ENCODE results near the gene CCSER2. TPM values are rescaled to one million over a fixed set of nuclear protein-coding genes. Genes with fewer than 3 reads are reported as not detected.
A peak's percentile ranks its signal among the peaks of the same experiment; 100 is the strongest.

CCSER2 gene
- total and polyA plus RNA-seq, 2 experiments from 2014 or later: 30.6 to 76.8 TPM

- no peaks in the 10 kb centered on the region for H3K9me3 ChIP-seq (ENCODE audit: low read depth)
- in situ Hi-C loops (cut with MboI): loop anchor here (10.0 kb wide), 1 partner anchor 1828 kb away; no protein-coding TSS in a partner anchor
- H3K4me1 ChIP-seq (ENCODE audit: insufficient read depth): no peaks in the 10 kb centered on the region
- H3K4me3 ChIP-seq: no peak overlapping the region
- no peaks in the 10 kb centered on the region for H3K9me2 ChIP-seq (ENCODE audit: insufficient read depth)
- DNase-seq: no peak
- no peaks in the 10 kb centered on the region for H4K20me1 ChIP-seq (ENCODE audit: insufficient read depth)
- H3F3A ChIP-seq (ENCODE audit: insufficient read depth): no peaks in the 10 kb centered on the region
- peaks cover 17% of the 10 kb centered on the region for H3K27me3 ChIP-seq (replicated peaks; ENCODE audit: insufficient read depth)
- no peak for TF ChIP-seq EZH2phosphoT487 (IDR thresholded peaks at IDR 0.05; ENCODE audit: insufficient read depth, low read depth)
- TF ChIP-seq EZH2 (IDR thresholded peaks at IDR 0.05; ENCODE audit: insufficient read depth, poor library complexity, severe bottlenecking): no peak
- no peak overlapping the region for H3K27ac ChIP-seq
- H3K4me2 ChIP-seq (ENCODE audit: unreplicated experiment): no peak overlapping the region
- no peak overlapping the region for H2AFZ ChIP-seq
- WGBS, 2 experiments (ENCODE audit: low coverage in 1 of 2, low lambda C conversion rate in 2 of 2, missing lambda C conversion rate in 2 of 2): 47 to 57% methylated on average over 8 of the region's 8 CpGs
- H3K79me2 ChIP-seq (ENCODE audit: insufficient read depth): no peaks in the 10 kb centered on the region
- H3K36me3 ChIP-seq (ENCODE audit: low read depth): no peaks in the 10 kb centered on the region
- no peak overlapping the region for H3K9ac ChIP-seq
Measured at GRCh38 chr10:84546609-84547008, 218.2 kb downstream of the CCSER2 start.

DNA sequence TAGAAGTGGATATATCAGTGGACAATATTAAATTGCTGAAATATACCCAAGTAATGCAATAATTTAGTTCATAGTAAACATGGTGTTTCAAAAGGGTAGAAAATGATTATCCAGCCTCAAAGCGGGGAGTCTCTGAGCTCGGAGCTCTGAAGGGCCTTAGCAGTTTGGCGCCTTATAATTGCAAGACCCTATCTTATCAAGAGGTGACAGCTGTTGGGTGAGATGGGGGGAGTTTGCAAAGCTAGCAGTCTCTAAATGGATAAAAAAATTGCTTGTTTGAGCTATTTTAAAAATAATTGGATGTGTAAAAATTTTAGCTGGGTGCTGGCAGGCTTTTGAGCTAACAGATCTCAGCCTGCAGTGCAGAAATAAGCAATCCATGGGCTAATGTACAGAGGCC, 219.2 kb downstream of the CCSER2 start:
- in situ Hi-C loops (cut with MboI): loop anchor here (10.0 kb wide), 1 partner anchor 1827 kb away; no protein-coding TSS in a partner anchor

GRCh38 chr10:84548869-84549268, 220.5 kb downstream of the CCSER2 start:
- Histone ChIP-seq H3K79me2 (ENCODE audit: insufficient read depth) (no peaks in the 10 kb centered on the region), H4K20me1 (ENCODE audit: insufficient read depth) (no peaks in the 10 kb centered on the region), H3K4me2 (ENCODE audit: unreplicated experiment) (no peak overlapping the region), H3K27me3 (replicated peaks; ENCODE audit: insufficient read depth) (peaks cover 24% of the 10 kb centered on the region), H3K4me1 (ENCODE audit: insufficient read depth) (no peaks in the 10 kb centered on the region), H3K4me3 (no peak overlapping the region), H3K27ac (no peak overlapping the region), H2AFZ (no peak overlapping the region), H3K36me3 (ENCODE audit: low read depth) (no peaks in the 10 kb centered on the region), H3F3A (ENCODE audit: insufficient read depth) (no peaks in the 10 kb centered on the region), H3K9me3 (ENCODE audit: low read depth) (no peaks in the 10 kb centered on the region), H3K9ac (no peak overlapping the region), H3K9me2 (ENCODE audit: insufficient read depth) (no peaks in the 10 kb centered on the region)
- TF ChIP-seq EZH2phosphoT487 (IDR thresholded peaks at IDR 0.05; ENCODE audit: insufficient read depth, low read depth): no peak
- no peak for TF ChIP-seq EZH2 (IDR thresholded peaks at IDR 0.05; ENCODE audit: insufficient read depth, poor library complexity, severe bottlenecking)
- in situ Hi-C loops (cut with MboI): loop anchor here (10.0 kb wide), 1 partner anchor 1826 kb away; no protein-coding TSS in a partner anchor
- peak; percentile 31 for DNase-seq
- WGBS, 2 experiments (ENCODE audit: low coverage in 1 of 2, low lambda C conversion rate in 2 of 2, missing lambda C conversion rate in 2 of 2): 10 to 19% methylated on average over 5 of the region's 5 CpGs

More for the DNA sequence above, 219.2 kb downstream of the CCSER2 start:
- no peaks in the 10 kb centered on the region for H3K9me3 ChIP-seq (ENCODE audit: low read depth)
- no peak overlapping the region for H3K4me3 ChIP-seq
- no peaks in the 10 kb centered on the region for H4K20me1 ChIP-seq (ENCODE audit: insufficient read depth)
- H3F3A ChIP-seq (ENCODE audit: insufficient read depth): no peaks in the 10 kb centered on the region
- H3K36me3 ChIP-seq (ENCODE audit: low read depth): no peaks in the 10 kb centered on the region
- H3K79me2 ChIP-seq (ENCODE audit: insufficient read depth): no peaks in the 10 kb centered on the region
- H2AFZ ChIP-seq: no peak overlapping the region
- H3K27ac ChIP-seq: no peak overlapping the region
- TF ChIP-seq EZH2phosphoT487 (IDR thresholded peaks at IDR 0.05; ENCODE audit: insufficient read depth, low read depth): no peak
- TF ChIP-seq EZH2 (IDR thresholded peaks at IDR 0.05; ENCODE audit: insufficient read depth, poor library complexity, severe bottlenecking): no peak
- 37 to 47% methylated on average over 3 of the region's 3 CpGs for WGBS, 2 experiments (ENCODE audit: low coverage in 1 of 2, low lambda C conversion rate in 2 of 2, missing lambda C conversion rate in 2 of 2)
- no peaks in the 10 kb centered on the region for H3K4me1 ChIP-seq (ENCODE audit: insufficient read depth)
- no peak for DNase-seq
- peaks cover 24% of the 10 kb centered on the region for H3K27me3 ChIP-seq (replicated peaks; ENCODE audit: insufficient read depth)
- H3K9me2 ChIP-seq (ENCODE audit: insufficient read depth): no peaks in the 10 kb centered on the region
- H3K4me2 ChIP-seq (ENCODE audit: unreplicated experiment): no peak overlapping the region
- H3K9ac ChIP-seq: no peak overlapping the region

DNA sequence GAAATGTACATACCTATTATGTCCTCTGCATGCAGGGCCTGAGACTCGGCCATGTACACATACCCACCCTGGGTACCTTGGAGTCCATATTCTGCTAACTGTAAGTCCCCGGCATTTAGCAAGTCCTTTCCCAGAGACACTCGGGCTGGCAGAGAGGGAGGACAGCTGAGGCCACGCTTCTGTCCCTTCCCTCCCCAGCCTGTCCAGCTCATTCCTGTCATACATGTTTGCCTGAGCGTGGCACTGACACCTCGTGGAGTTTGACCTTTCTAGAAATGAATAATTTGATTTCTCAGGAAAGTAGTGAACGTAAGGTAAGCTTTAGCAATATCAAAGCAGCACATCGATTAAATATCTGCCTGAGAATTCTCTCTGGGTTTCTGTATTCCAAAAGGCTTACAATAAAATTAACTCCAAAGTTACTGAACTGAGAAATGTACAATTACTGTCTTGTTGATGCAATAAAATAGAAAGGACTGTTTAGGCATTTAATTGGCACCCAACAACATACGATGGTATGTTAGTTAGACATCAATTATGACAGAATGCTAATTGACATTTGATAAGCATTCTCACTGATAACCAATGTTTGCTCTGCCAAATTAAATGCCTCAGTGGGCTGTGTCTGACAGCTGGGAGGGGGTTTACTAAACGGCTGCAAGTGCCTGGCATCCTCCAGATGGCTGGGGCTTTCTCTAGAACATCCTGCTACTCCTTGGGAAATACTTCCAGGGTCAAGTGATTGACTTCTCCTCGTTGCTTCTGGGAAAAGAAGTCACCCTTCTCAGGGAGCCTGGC, 221.2 kb downstream of the CCSER2 start:
- no peak overlapping the region for H3K27ac ChIP-seq
- in situ Hi-C loops (cut with MboI): loop anchor here (10.0 kb wide), 1 partner anchor 1825 kb away; no protein-coding TSS in a partner anchor
- H3K4me3 ChIP-seq: no peak overlapping the region
- peaks cover 24% of the 10 kb centered on the region for H3K27me3 ChIP-seq (replicated peaks; ENCODE audit: insufficient read depth)
- H3K79me2 ChIP-seq (ENCODE audit: insufficient read depth): no peaks in the 10 kb centered on the region
- H3K9ac ChIP-seq: no peak overlapping the region
- H3K4me2 ChIP-seq (ENCODE audit: unreplicated experiment): no peak overlapping the region
- H3K4me1 ChIP-seq (ENCODE audit: insufficient read depth): no peaks in the 10 kb centered on the region
- DNase-seq: no peak
- no peaks in the 10 kb centered on the region for H3K9me2 ChIP-seq (ENCODE audit: insufficient read depth)
- H3F3A ChIP-seq (ENCODE audit: insufficient read depth): no peaks in the 10 kb centered on the region
- no peak for TF ChIP-seq EZH2phosphoT487 (IDR thresholded peaks at IDR 0.05; ENCODE audit: insufficient read depth, low read depth)
- TF ChIP-seq EZH2 (IDR thresholded peaks at IDR 0.05; ENCODE audit: insufficient read depth, poor library complexity, severe bottlenecking): no peak
- H3K36me3 ChIP-seq (ENCODE audit: low read depth): no peaks in the 10 kb centered on the region
- H3K9me3 ChIP-seq (ENCODE audit: low read depth): no peaks in the 10 kb centered on the region
- WGBS, 2 experiments (ENCODE audit: low coverage in 1 of 2, low lambda C conversion rate in 2 of 2, missing lambda C conversion rate in 2 of 2): 33 to 41% methylated on average over 11 of the region's 11 CpGs
- H4K20me1 ChIP-seq (ENCODE audit: insufficient read depth): no peaks in the 10 kb centered on the region
- H2AFZ ChIP-seq: no peak overlapping the region
